ENCODE results near the gene RBM23. TPM values are rescaled to one million over a fixed set of nuclear protein-coding genes. Genes with fewer than 3 reads are reported as not detected.

RBM23 gene
- total RNA-seq, 1 experiment from 2014 or later, result 78.9 TPM

- no TSS peak for BruUV-seq (replicated peaks)
- ChIA-PET POLR2A (ENCODE audit: unreplicated experiment) (interaction anchor here (0.5 kb wide), 1 partner anchor 595 kb away, joined by 4 read pairs; no protein-coding TSS in a partner anchor), CTCF (interaction anchor here (0.5 to 0.6 kb wide), 2 partner anchors 9 to 30 kb away, joined by 4 to 6 read pairs; no protein-coding TSS in a partner anchor)
- Histone ChIP-seq H3K79me2 (ENCODE audit: low read length) (peaks cover 2% of the 10 kb centered on the region), H3K9ac (ENCODE audit: low read length) (no peak overlapping the region), H3K9me3 (ENCODE audit: low read length) (no peaks in the 10 kb centered on the region), H2AFZ (ENCODE audit: low read length) (no peak overlapping the region), H3K4me3 (ENCODE audit: low read length) (no peak overlapping the region), H3K27me3 (ENCODE audit: low read length) (no peaks in the 10 kb centered on the region), H3K9me2 (replicated peaks; ENCODE audit: low read length) (no peaks in the 10 kb centered on the region), H3K36me3 (ENCODE audit: low read depth, low read length) (peaks cover 2% of the 10 kb centered on the region; the same call in 1 of the 2 replicates), H3K4me1 (ENCODE audit: insufficient read depth, low read length) (peaks cover 20% of the 10 kb centered on the region), H4K20me1 (ENCODE audit: low read length) (no peaks in the 10 kb centered on the region), H3F3A (ENCODE audit: low read length, unreplicated experiment) (no peaks in the 10 kb centered on the region), H3K27ac (ENCODE audit: low read length) (no peak overlapping the region), H3K4me2 (ENCODE audit: low read length) (no peak overlapping the region)
- DNase-seq (peak; percentile 39), ATAC-seq (0 out of 2 replicates have a peak, but pooled peaks have one; percentile 7)
- intact Hi-C loops (cut with micrococcal nuclease), result no loop called here
- TF ChIP-seq EZH2 (IDR thresholded peaks at IDR 0.05; ENCODE audit: low read length, unreplicated experiment), result no peak
- TF ChIP-seq CTCF (conservative IDR thresholded peaks at IDR 0.05; ENCODE audit: low read depth, low read length), result no peak
- TF ChIP-seq EZH2phosphoT487 (IDR thresholded peaks at IDR 0.05; ENCODE audit: borderline replicate concordance, low read length), result no peak
Observed at GRCh38 chr14:22882529-22883172, 36.3 kb downstream of the RBM23 start.

GRCh38 chr14:22882064-22882463 is 36.9 kb downstream of the RBM23 start:
- Histone ChIP-seq H3K36me3 (ENCODE audit: low read depth, low read length) (peaks cover 8% of the 10 kb centered on the region; the same call in 1 of the 2 replicates), H3K4me3 (ENCODE audit: low read length) (no peak overlapping the region), H2AFZ (ENCODE audit: low read length) (no peak overlapping the region), H3K9me3 (ENCODE audit: low read length) (no peaks in the 10 kb centered on the region), H3K4me1 (ENCODE audit: insufficient read depth, low read length) (peaks cover 17% of the 10 kb centered on the region; the same call in 1 of the 2 replicates), H3F3A (ENCODE audit: low read length, unreplicated experiment) (no peaks in the 10 kb centered on the region), H3K79me2 (ENCODE audit: low read length) (no peaks in the 10 kb centered on the region), H3K4me2 (ENCODE audit: low read length) (no peak overlapping the region), H3K9me2 (replicated peaks; ENCODE audit: low read length) (no peaks in the 10 kb centered on the region), H3K27ac (ENCODE audit: low read length) (no peak overlapping the region), H4K20me1 (ENCODE audit: low read length) (no peaks in the 10 kb centered on the region), H3K9ac (ENCODE audit: low read length) (no peak overlapping the region), H3K27me3 (ENCODE audit: low read length) (no peaks in the 10 kb centered on the region)
- ATAC-seq (0 out of 2 replicates have a peak, but pooled peaks have one; percentile 1), DNase-seq (no peak)
- intact Hi-C loops (cut with micrococcal nuclease), result no loop called here
- ChIA-PET POLR2A (ENCODE audit: unreplicated experiment) (no interaction called here), CTCF (interaction anchor here (0.5 to 0.6 kb wide), 2 partner anchors 8 to 29 kb away, joined by 4 to 6 read pairs; no protein-coding TSS in a partner anchor)
- no TSS peak for BruUV-seq (replicated peaks)
- TF ChIP-seq EZH2phosphoT487 (IDR thresholded peaks at IDR 0.05; ENCODE audit: borderline replicate concordance, low read length), result no peak
- TF ChIP-seq CTCF (conservative IDR thresholded peaks at IDR 0.05; ENCODE audit: low read depth, low read length), result no peak
- no peak for TF ChIP-seq EZH2 (IDR thresholded peaks at IDR 0.05; ENCODE audit: low read length, unreplicated experiment)

Data from PC-3 (cell line).